A673 (cell line): ENCODE data around the gene GSTM5. TPM values are rescaled to one million over a fixed set of nuclear protein-coding genes. Genes with fewer than 3 reads are reported as not detected.

Experiments
- BruUV-seq: library from RNA; stranded (reverse); fragments of 400-500 nt; replicated peaks from 2 replicates; lab custom pipeline; 2021; lab: Mats Ljungman, UMichigan
- CTCF ChIA-PET: fragments of 300-600 bp; sonication (Branson Sonifier 250); formaldehyde crosslinking; loops from one replicate; lab custom pipeline; 2022; ENCODE audit warnings: antibody characterized with exemption; lab: Charles Lee
- POLR2A ChIA-PET: fragments of 300-600 bp; sonication (Branson Sonifier 250); formaldehyde crosslinking; loops from one replicate; lab custom pipeline; 2022; ENCODE audit warnings: antibody characterized with exemption; ENCODE audit not compliant: low non-redundant PET; lab: Charles Lee
- DNase-seq: peaks from one replicate; pipeline ENCODE4 v3.0.0-alpha.2; 2015; ENCODE audit warnings: low spot score
- H3K27ac ChIP-seq: fragments of 200-600 bp; sonication (generic); 2 replicates; pipeline ENCODE4 v1.5.1; 2016; ENCODE audit warnings: mixed run types, low read depth, mild to moderate bottlenecking, mixed read lengths, antibody characterized with exemption, low read length; ENCODE audit not compliant: poor library complexity, severe bottlenecking
- H3K27me3 ChIP-seq: fragments of 200-600 bp; sonication (generic); replicated peaks from 2 replicates; pipeline ENCODE4 v1.6.1; 2017; ENCODE audit warnings: mixed run types, low read depth, mild to moderate bottlenecking, mixed read lengths, antibody characterized with exemption, low read length; ENCODE audit not compliant: insufficient read depth, poor library complexity
- H3K36me3 ChIP-seq: fragments of 200-600 bp; sonication (generic); 2 replicates; pipeline ENCODE4 v1.6.1; 2016; ENCODE audit warnings: mixed run types, mild to moderate bottlenecking, mixed read lengths, antibody characterized with exemption, low read length; ENCODE audit not compliant: insufficient read depth, poor library complexity, severe bottlenecking
- H3K4me1 ChIP-seq: fragments of 200-600 bp; sonication (generic); 2 replicates; pipeline ENCODE4 v1.6.1; 2017; ENCODE audit warnings: mixed run types, mild to moderate bottlenecking, mixed read lengths, antibody characterized with exemption, low read length; ENCODE audit not compliant: insufficient read depth, poor library complexity, severe bottlenecking
- H3K4me3 ChIP-seq: fragments of 200-600 bp; sonication (generic); 2 replicates; pipeline ENCODE4 v1.5.1; 2016; ENCODE audit warnings: low read depth, mixed run types, mild to moderate bottlenecking, mixed read lengths, low read length; ENCODE audit not compliant: poor library complexity, severe bottlenecking
- H3K9me3 ChIP-seq: fragments of 200-600 bp; sonication (generic); 2 replicates; pipeline ENCODE4 v1.6.1; 2016; ENCODE audit warnings: mixed run types, low read depth, mild to moderate bottlenecking, mixed read lengths, antibody characterized with exemption, low read length; ENCODE audit not compliant: poor library complexity, severe bottlenecking
- CTCF ChIP-seq: fragments of 300-800, 200-600 bp; sonication (generic); conservative IDR thresholded peaks from 2 replicates; pipeline ENCODE4 v1.5.1; 2017; ENCODE audit warnings: low read depth, mild to moderate bottlenecking, antibody characterized with exemption, low read length, moderate library complexity, mixed read lengths
- EZH2 ChIP-seq: fragments of 200-600 bp; sonication (generic); IDR thresholded peaks from 2 replicates; pipeline ENCODE4 v1.6.1; 2017; ENCODE audit warnings: borderline replicate concordance, low read depth, mild to moderate bottlenecking, mixed read lengths, antibody characterized with exemption, low read length; ENCODE audit not compliant: poor library complexity, severe bottlenecking
- intact Hi-C: fragments of 100-400 bp; cut with micrococcal nuclease; formaldehyde crosslinking; loops from one replicate; pipeline ENCODE4 v1.10.0; 2022; ENCODE audit not compliant: unreplicated experiment
- total RNA-seq: library from RNA; stranded (reverse); gene quantifications from 2 replicates; pipeline ENCODE4 v1.2.3, GENCODE V29; 2021

GSTM5 gene
- total RNA-seq, 1 experiment from 2014 or later = 0.43 TPM

- Histone ChIP-seq H3K4me1 (peaks cover 8% of the 10 kb centered on the region), H3K27me3 (no peaks in the 10 kb centered on the region), H3K27ac (no peak overlapping the region), H3K36me3 (no peaks in the 10 kb centered on the region), H3K9me3 (no peaks in the 10 kb centered on the region), H3K4me3 (no peak overlapping the region)
- no peak for TF ChIP-seq CTCF
- no peak for TF ChIP-seq EZH2
- ChIA-PET CTCF (no interaction called here), POLR2A (no interaction called here)
- BruUV-seq = no TSS peak
- intact Hi-C loops = no loop called here
- no peak for DNase-seq
Measured at GRCh38 chr1:109716570-109717090, 4.6 kb downstream of the GSTM5 start.

GRCh38 chr1:109717729-109718128 lies 5.7 kb downstream of the GSTM5 start:
- CTCF ChIA-PET = no interaction called here
- POLR2A ChIA-PET = no interaction called here

GRCh38 chr1:109718495-109718894 lies 6.4 kb downstream of the GSTM5 start:
- H3K36me3 ChIP-seq = no peaks in the 10 kb centered on the region
- no peaks in the 10 kb centered on the region for H3K27me3 ChIP-seq
- H3K4me3 ChIP-seq = no peak overlapping the region
- DNase-seq = no peak
- H3K27ac ChIP-seq = no peak overlapping the region
- no TSS peak for BruUV-seq
- intact Hi-C loops = no loop called here
- no peaks in the 10 kb centered on the region for H3K9me3 ChIP-seq
- TF ChIP-seq EZH2 (no peak), CTCF (0 out of 2 replicates have a peak, but pooled peaks have one; percentile 21)
- POLR2A ChIA-PET = no interaction called here
- H3K4me1 ChIP-seq = peaks cover 8% of the 10 kb centered on the region
- CTCF ChIA-PET = no interaction called here

More at GRCh38 chr1:109717729-109718128, 5.7 kb downstream of the GSTM5 start:
- DNase-seq = no peak
- Histone ChIP-seq H3K27me3 (no peaks in the 10 kb centered on the region), H3K36me3 (no peaks in the 10 kb centered on the region), H3K27ac (no peak overlapping the region), H3K4me1 (peaks cover 8% of the 10 kb centered on the region), H3K9me3 (no peaks in the 10 kb centered on the region), H3K4me3 (no peak overlapping the region)
- BruUV-seq = no TSS peak
- no peak for TF ChIP-seq EZH2
- TF ChIP-seq CTCF = no peak
- intact Hi-C loops = no loop called here
